HG03135 (cell line): ENCODE data around the gene MPP3.

Experiments used
- ATAC-seq: cut with Tn5 transposase; IDR thresholded peaks from one replicate; pipeline ENCODE4 v1.9.1; 2021; ENCODE audit warnings: mild to moderate bottlenecking, moderate library complexity; ENCODE audit not compliant: unreplicated experiment

The MPP3 gene

GRCh38 chr17:43834106-43834505, 1.2 kb upstream of the MPP3 start:
- ATAC-seq = no peak

- no peak for ATAC-seq
These were observed 574 bp downstream of the MPP3 start for GRCh38 chr17:43832168-43832975.

DNA sequence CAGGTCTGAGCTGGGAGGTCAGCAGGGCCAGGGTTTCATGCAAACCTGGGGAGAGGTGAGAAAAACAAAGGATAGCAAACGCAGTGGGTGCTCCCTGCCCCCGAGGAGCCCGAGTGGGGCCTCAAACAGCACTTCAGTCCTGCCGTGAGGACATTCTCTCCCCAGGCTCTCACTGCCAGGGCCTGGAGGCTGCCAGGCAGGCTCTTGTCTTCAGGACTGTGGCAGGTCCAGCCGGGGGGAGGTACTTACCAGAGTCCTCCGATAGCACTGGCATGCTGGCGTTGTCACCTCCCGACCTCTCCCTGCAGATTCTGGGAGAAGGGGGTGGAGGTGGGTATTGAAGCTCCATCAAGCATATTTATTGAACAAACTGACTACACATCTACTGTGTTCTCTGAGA, 1.3 kb downstream of the MPP3 start:
- ATAC-seq = no peak

GRCh38 chr17:43830510-43831140, 2.3 kb downstream of the MPP3 start:
- no peak for ATAC-seq

DNA sequence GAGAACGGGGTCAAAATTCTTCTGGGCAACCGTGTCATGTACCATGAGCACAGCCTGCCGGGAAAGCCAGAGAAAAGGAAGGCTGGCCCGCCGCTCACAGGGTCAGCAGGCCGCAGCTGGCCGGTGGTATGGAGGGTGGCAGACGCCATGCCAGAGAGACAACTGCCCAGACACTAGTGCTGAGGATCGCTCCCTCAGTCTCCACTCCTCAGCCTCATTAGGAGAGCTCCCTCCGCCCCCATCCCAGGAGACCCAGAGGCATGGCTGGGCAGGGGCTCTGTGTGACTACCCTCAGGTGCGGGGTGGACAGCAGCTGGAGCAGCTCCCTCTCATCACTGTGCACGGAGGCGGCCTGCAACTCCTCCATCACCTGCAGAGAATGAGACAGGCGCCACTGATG, 3.2 kb downstream of the MPP3 start:
- no peak for ATAC-seq

GRCh38 chr17:43827596-43827995, 5.3 kb downstream of the MPP3 start:
- no peak for ATAC-seq

GRCh38 chr17:43826206-43826605, 6.7 kb downstream of the MPP3 start:
- no peak for ATAC-seq

- no peak for ATAC-seq
These were observed 7.4 kb downstream of the MPP3 start for GRCh38 chr17:43825567-43825966.

GRCh38 chr17:43823350-43824084, 9.4 kb downstream of the MPP3 start:
- no peak for ATAC-seq

DNA sequence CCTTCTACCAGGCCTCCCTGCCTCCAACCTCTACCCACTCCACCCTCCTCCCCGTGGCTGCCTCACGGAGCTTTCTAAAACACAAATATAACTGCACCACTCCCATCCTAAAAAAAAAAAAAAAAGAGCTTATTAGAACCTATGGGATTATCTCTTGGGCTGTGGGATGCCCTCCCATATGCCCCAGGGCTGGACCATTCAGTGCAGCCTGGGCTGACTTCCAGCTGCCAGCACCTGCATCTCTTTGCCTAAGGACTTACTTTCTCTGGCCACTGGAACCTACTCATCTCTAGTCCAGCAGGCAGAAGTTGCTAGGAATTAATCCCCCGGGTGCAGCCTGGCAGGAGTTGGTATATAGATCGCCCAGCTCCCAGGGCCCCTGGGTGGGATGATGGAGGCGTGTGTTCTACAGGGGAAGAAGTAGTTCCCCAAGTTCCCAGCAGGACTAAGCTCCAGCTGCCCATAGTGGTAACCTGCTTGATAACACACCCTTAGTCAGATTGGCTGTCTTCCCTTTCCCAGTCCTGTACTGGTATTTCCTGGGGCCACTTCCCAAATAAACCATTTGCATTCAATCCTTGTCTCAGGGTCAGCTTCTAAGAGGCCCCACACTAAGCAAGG, 10.3 kb downstream of the MPP3 start:
- no peak for ATAC-seq

- no peak for ATAC-seq
These were observed 12.2 kb downstream of the MPP3 start for GRCh38 chr17:43820759-43821158.

DNA sequence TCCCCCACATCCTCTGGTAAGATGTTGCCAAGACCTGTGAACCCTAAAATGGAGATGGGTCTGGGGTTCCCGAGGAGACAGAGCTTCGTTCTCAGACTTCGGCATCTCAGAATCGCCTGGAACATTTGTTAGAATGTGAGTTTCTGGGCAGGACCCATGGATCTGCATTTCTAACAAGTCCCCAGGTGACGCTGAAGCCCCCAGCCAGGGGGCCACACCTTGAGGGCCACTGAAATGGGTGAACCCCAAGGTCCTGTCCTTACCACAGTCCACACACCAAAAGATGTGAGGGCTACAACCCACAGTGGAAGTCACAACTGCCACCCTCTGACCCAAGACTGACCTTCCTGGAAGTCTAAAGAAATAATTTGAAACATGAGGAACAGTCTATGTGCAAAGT, 14.0 kb downstream of the MPP3 start:
- no peak for ATAC-seq

DNA sequence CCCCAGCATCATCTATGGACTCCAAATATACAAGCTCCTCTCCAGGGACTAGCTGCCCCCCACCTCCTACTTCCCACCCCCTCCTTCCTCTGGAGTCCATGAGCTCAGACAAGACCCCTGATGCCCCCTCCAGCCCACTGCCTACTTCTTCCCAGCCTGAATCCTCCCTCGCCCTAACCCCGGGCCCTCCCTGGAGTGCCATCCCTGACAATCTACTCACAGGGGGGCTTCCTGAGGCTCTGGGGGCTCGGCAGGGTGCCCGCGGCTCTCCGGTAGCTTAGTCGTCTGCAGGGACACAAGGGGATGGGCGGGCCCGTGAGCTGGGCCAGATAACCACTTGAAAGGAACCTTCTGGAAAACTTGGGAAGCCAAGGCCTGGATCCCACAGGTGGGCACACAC, 15.1 kb downstream of the MPP3 start:
- ATAC-seq = no peak

DNA sequence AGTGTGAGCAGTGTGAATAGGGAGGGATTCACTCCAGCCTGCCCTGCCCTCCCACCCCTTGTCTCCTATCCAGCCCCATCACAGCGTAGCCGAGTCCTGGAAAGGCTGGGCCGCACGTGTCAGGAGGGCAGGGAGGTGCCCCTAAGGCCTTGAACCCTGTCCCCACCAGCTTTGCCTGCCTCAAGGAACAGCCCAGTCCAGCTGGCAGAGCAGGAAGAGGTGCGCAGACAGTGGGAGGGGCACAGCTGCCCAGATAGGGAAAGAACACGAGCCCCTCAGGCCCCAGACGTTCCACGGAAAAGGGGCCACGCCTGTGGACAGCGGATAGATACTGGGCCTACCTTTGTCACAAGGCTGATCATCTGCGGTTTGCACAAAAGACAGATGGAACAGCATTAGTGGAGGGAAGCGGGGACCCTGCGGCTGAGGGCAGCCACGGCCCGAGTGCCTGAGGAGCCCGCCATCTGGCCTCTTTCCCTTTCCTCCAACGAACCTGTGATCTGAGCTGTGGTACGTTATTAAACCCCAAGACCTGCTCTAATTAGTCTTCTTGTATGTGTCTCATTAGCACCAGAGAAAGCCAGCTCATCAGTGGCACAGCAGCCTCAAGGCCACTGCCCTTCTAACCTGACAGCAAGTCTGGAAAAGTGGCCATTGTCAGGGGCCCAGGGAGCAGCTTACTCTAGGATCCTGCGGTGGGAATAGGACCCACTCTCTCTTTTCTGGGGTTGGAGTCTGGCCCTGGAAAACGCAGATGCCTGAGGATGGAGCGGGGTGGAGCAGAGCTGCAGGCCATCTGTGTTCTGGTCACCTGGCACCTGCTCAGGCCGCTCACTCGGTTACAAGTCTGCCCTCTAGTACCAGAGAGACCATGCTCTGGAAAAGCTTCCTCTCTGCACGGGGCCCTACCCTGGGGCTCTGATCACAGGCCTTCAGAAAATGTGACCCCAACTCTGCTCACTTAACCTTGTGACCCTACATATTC, 16.3 kb downstream of the MPP3 start:
- no peak for ATAC-seq

DNA sequence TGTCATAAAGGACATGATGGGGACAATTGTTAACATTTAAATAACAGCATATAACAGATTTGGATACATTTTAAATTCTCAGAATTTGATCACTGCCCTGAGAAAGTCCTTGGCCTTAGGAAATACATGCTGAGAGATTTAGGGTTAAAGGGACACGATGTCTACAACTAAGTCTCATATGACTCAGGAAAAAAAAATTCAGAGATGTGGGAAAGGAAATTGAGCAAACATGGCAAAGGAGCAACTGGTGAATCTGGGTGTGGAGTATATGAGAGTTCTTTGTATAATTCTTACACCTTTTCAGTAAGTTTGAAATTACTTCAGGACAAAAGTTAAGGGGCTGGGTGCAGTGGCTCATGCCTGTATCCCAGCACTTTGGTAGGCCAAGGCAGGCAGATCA, 18.2 kb downstream of the MPP3 start:
- ATAC-seq = no peak

GRCh38 chr17:43814026-43814425, 18.9 kb downstream of the MPP3 start:
- no peak for ATAC-seq

DNA sequence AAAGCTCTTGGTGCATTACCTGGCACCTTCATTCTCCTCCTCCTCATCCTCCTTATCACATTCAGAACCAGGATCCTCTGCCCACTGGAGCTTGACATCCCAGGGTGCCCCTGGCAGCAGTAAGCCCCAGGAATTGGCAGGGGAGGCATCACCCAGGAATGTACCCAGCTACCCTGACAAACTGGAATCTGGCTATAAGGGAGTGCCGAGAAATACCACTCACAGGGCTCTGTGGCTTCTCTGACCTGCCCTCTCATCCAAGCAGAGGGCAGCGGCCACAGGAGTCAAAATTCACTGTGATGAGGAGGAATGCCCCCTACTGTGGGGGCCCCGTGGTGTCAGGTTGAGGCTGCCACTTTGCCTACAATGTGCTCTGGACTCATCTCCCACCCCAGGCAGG, 19.6 kb downstream of the MPP3 start:
- no peak for ATAC-seq

DNA sequence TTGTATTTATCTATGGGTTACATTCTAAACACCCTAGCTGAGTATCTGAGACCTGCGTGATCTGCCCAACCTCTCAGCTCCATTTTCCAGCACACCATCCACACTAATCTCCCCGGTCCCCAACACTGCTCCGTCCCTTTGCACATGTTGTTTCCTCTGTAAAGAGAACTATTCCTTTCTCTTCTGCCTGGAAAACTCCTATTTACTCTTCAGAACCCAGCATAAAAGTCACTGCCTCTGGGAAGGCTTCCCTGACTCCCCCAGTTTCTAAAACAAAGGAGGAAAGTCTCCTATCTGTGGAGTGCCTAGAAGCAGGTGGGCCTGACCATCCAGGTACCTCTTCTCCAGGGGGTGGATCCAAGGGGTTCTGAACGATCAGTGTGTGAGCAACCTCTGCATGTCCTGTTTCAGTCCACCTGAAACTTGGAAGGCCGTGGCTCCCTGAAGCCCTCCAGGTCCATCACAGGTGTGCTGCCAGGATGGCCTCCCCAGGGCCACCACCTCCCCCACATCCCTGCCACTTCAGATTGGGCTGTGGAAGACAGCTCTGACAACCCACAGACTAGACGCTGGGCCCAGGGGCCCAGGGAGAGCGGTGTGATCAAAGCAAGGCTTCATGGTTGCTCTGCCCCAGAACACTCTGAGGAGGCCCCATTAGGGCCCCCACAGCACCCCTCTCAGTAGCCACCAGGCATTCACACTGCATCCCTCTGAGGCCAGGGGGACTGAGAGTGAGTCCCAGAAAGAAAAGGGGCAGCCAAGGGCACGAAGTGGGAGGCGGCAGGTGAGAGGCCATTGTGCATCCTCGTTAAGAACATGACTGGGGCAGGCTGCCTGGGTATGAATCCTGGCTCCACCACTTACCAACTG, 20.3 kb downstream of the MPP3 start:
- ATAC-seq = no peak

GRCh38 chr17:43810823-43811222, 22.1 kb downstream of the MPP3 start:
- no peak for ATAC-seq
